Measurements from ENCODE around the gene RND3.
A peak's percentile ranks its signal among the peaks of the same experiment; 100 is the strongest.

RND3 gene

DNA sequence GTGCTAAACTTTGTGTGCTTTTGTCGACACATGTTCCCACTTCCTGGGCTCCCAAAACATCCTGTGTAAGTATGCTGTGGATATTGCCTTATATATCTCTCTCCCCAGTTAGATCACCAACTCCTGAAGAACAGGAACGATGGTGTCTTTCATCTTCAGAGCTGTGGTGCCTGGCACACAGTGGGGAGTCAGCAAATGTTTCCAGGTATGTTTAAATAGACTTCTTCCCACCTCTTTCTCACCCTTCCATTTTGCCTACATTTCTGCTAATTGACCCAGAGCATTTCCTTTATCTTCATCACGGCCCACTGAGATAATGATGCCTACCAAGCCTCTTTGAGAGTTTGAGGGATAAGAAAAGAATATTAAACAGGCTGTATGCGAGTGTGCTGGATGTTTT, 60.7 kb downstream of the RND3 start:
- Histone ChIP-seq H3K27ac (ENCODE audit: low read depth in 2 of 2, low read length in 2 of 2) (no peak overlapping the region), H3K9me3 (ENCODE audit: control insufficient read depth in 2 of 2, low read length in 2 of 2) (no peaks in the 10 kb centered on the region), H3K27me3 (ENCODE audit: control insufficient read depth in 2 of 2, insufficient read depth in 2 of 2, low read length in 2 of 2) (no peaks in the 10 kb centered on the region), H3K9ac (ENCODE audit: low read depth in 1 of 2, low read length in 2 of 2) (no peak overlapping the region), H3K4me1 (ENCODE audit: control insufficient read depth in 2 of 2, insufficient read depth in 2 of 2, low read length in 2 of 2) (no peaks in the 10 kb centered on the region), H3K4me3 (ENCODE audit: low read length in 2 of 2) (no peak overlapping the region), H3K36me3 (ENCODE audit: control insufficient read depth in 2 of 2, insufficient read depth in 2 of 2, low read length in 2 of 2) (no peaks in the 10 kb centered on the region)

DNA sequence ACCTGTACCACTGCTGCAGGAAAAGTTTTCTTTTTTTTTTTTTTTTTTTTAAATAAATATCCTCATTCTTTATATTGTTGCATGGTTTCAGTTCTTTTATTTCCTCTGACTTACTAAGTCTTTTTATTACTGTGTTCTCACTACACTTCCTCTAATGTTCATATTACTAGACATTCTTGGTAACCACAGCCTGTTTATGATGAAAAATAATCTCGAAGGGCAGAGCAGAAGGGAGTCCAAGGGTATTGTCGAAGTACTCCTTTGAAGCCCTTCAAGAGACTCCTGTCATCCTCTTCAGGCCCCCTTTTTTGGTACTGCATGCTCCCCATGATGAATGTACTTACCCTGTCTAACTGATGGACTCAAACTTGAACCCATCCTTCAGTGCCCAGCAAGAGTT, 61.2 kb downstream of the RND3 start:
- no peak overlapping the region for H3K9ac ChIP-seq (ENCODE audit: low read depth in 1 of 2, low read length in 2 of 2)
- H3K4me1 ChIP-seq (ENCODE audit: control insufficient read depth in 2 of 2, insufficient read depth in 2 of 2, low read length in 2 of 2), result no peaks in the 10 kb centered on the region
- H3K36me3 ChIP-seq (ENCODE audit: control insufficient read depth in 2 of 2, insufficient read depth in 2 of 2, low read length in 2 of 2), result no peaks in the 10 kb centered on the region
- no peaks in the 10 kb centered on the region for H3K27me3 ChIP-seq (ENCODE audit: control insufficient read depth in 2 of 2, insufficient read depth in 2 of 2, low read length in 2 of 2)
- H3K4me3 ChIP-seq (ENCODE audit: low read length in 2 of 2), result no peak overlapping the region
- no peak overlapping the region for H3K27ac ChIP-seq (ENCODE audit: low read depth in 2 of 2, low read length in 2 of 2)
- no peaks in the 10 kb centered on the region for H3K9me3 ChIP-seq (ENCODE audit: control insufficient read depth in 2 of 2, low read length in 2 of 2)

DNA sequence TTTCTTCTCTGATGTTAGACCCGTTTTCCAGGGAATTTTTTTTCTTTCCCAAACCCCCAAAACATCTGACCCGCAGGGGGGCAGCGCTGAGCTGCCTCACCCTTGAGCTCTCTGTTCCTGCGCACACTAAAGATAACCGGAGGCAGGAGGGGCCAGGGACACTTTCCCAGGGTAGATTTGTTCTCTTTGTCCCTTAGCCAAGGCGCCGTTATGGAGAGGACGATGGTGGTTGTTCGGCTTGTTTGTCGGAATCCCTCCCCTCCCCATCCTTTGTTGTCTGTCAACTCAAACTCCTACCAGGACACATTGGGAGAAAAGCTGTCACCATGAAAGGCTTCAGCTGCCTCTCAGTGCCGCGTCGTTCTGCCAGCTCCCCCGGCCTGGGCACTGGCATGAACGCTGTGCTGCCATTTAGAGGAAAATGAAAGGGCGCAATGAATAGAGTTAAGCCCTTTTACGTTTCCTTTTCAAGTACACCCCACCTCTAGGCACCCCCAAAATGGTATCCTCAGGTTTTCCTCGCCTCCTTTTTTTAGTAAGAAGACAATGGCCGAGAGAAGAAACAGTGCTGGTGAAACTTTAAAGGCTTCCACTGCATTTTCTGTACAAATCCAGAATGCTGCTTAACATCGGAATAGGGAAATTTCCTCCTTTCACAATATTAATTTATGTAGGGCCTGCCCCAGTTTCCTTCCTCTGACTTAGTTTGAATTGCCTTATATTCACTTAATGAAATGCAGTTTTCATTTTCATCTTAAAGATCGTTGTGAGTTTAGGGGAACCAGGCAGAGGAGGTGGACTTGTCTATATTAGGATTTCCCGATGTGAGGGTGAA, 62.1 kb downstream of the RND3 start:
- H3K9me3 ChIP-seq (ENCODE audit: control insufficient read depth in 2 of 2, low read length in 2 of 2), result no peaks in the 10 kb centered on the region
- no peak overlapping the region for H3K4me3 ChIP-seq (ENCODE audit: low read length in 2 of 2)
- H3K4me1 ChIP-seq (ENCODE audit: control insufficient read depth in 2 of 2, insufficient read depth in 2 of 2, low read length in 2 of 2), result peaks cover 4 to 5% of the 10 kb centered on the region in 2 donors
- no peak overlapping the region for H3K9ac ChIP-seq (ENCODE audit: low read depth in 1 of 2, low read length in 2 of 2)
- no peak overlapping the region for H3K27ac ChIP-seq (ENCODE audit: low read depth in 2 of 2, low read length in 2 of 2)
- no peaks in the 10 kb centered on the region for H3K36me3 ChIP-seq (ENCODE audit: control insufficient read depth in 2 of 2, insufficient read depth in 2 of 2, low read length in 2 of 2)
- no peaks in the 10 kb centered on the region for H3K27me3 ChIP-seq (ENCODE audit: control insufficient read depth in 2 of 2, insufficient read depth in 2 of 2, low read length in 2 of 2)

DNA sequence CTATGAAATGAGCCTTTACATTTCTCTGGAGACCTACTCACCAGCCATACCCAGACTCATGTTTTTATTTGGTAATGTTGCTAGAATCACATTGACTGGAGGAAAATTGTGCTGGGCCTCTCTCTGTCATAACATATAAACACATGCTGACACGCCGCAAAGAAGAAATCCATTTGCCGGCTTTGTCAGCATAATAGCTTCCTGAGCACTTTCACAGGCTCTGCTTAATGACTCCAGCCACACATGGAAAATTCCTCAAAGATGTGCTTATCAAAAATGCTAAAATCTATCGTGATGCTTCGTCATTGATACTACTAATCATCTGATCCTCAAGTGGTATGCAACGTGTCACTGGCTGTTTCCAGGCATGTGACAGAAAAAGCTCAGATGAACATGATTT, 63.1 kb downstream of the RND3 start:
- Histone ChIP-seq H3K27ac (ENCODE audit: low read depth in 2 of 2, low read length in 2 of 2) (no peak overlapping the region), H3K27me3 (ENCODE audit: control insufficient read depth in 2 of 2, insufficient read depth in 2 of 2, low read length in 2 of 2) (no peaks in the 10 kb centered on the region), H3K36me3 (ENCODE audit: control insufficient read depth in 2 of 2, insufficient read depth in 2 of 2, low read length in 2 of 2) (no peaks in the 10 kb centered on the region), H3K9me3 (ENCODE audit: control insufficient read depth in 2 of 2, low read length in 2 of 2) (no peaks in the 10 kb centered on the region), H3K4me3 (ENCODE audit: low read length in 2 of 2) (no peak overlapping the region), H3K4me1 (ENCODE audit: control insufficient read depth in 2 of 2, insufficient read depth in 2 of 2, low read length in 2 of 2) (peaks cover 5 to 6% of the 10 kb centered on the region in 2 donors), H3K9ac (ENCODE audit: low read depth in 1 of 2, low read length in 2 of 2) (no peak overlapping the region)

DNA sequence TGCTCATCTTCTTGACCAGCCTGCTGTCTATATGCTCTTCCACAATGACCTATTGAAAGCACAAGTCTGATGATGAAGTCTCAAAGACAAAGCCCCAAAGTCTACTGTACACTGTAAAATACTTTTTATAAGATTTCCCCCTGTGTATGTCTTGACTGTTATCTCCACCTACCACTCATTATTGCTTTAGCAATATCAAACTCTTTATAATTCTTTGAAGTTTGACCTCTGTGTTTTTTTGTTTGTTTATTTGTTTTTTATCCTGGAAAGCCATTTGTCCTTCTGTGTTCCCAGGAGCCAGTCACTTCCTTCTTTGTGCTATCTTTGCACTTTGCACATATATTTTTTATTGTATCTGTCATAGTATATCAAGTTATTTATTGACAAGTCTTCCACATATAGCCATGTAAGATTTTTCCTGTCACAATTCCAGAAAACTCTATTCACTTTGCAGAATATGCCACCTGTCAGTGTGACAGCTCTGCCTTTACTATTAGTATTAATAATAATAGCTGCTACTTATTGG, 66.3 kb downstream of the RND3 start:
- no peak overlapping the region for H3K4me3 ChIP-seq (ENCODE audit: low read length in 2 of 2)
- H3K27me3 ChIP-seq (ENCODE audit: control insufficient read depth in 2 of 2, insufficient read depth in 2 of 2, low read length in 2 of 2), result no peaks in the 10 kb centered on the region
- H3K36me3 ChIP-seq (ENCODE audit: control insufficient read depth in 2 of 2, insufficient read depth in 2 of 2, low read length in 2 of 2), result no peaks in the 10 kb centered on the region
- peak overlapping the region in 1 of 2 donors; percentile 1 for H3K27ac ChIP-seq (ENCODE audit: low read depth in 2 of 2, low read length in 2 of 2)
- H3K4me1 ChIP-seq (ENCODE audit: control insufficient read depth in 2 of 2, insufficient read depth in 2 of 2, low read length in 2 of 2), result peaks cover 5 to 6% of the 10 kb centered on the region in 2 donors
- H3K9me3 ChIP-seq (ENCODE audit: control insufficient read depth in 2 of 2, low read length in 2 of 2), result no peaks in the 10 kb centered on the region
- no peak overlapping the region for H3K9ac ChIP-seq (ENCODE audit: low read depth in 1 of 2, low read length in 2 of 2)

DNA sequence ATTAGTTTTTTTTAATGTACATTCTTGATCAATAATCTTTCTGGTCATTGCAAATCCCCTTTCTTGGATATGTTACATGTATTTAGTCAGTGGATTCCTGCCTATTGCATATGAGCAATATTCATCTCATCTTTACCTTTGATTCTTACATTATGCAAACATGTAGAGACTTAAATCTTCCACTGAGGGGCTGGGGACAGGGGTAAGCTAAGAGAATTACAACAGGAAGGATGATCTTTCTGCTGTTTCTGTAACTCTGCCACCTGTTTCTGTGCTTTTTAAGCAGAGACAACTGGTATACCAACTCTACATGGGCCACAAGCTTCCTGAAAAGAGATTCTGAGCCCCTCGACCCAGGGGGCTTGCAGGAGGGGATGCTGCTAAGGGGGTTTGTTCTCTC, 68.6 kb downstream of the RND3 start:
- H3K4me1 ChIP-seq (ENCODE audit: control insufficient read depth in 2 of 2, insufficient read depth in 2 of 2, low read length in 2 of 2), result peaks cover 5 to 6% of the 10 kb centered on the region in 2 donors
- no peak overlapping the region for H3K27ac ChIP-seq (ENCODE audit: low read depth in 2 of 2, low read length in 2 of 2)
- H3K4me3 ChIP-seq (ENCODE audit: low read length in 2 of 2), result no peak overlapping the region
- H3K36me3 ChIP-seq (ENCODE audit: control insufficient read depth in 2 of 2, insufficient read depth in 2 of 2, low read length in 2 of 2), result no peaks in the 10 kb centered on the region
- no peaks in the 10 kb centered on the region for H3K9me3 ChIP-seq (ENCODE audit: control insufficient read depth in 2 of 2, low read length in 2 of 2)
- no peak overlapping the region for H3K9ac ChIP-seq (ENCODE audit: low read depth in 1 of 2, low read length in 2 of 2)
- no peaks in the 10 kb centered on the region for H3K27me3 ChIP-seq (ENCODE audit: control insufficient read depth in 2 of 2, insufficient read depth in 2 of 2, low read length in 2 of 2)

Measured in mucosa of rectum (tissue), 2 donors.